Ascending aorta (tissue), 2 donors: Measurements from ENCODE around the gene GPER1. TPM values are rescaled to one million over a fixed set of nuclear protein-coding genes. Genes with fewer than 3 reads are reported as not detected.

Source experiments
- DNase-seq, 2 donors: peaks; one replicate each; pipeline ENCODE4 v3.0.0-alpha.2; 2019; ENCODE audit warnings: low spot score in 2 of 2
- H3K27ac ChIP-seq, 2 donors: fragments of 200-600 bp; sonication (generic); one replicate each; pipeline ENCODE4 v1.5.1; 2016 to 2017; ENCODE audit warnings: mild to moderate bottlenecking in 1 of 2
- H3K27me3 ChIP-seq: fragments of 200-600 bp; sonication (generic); one replicate; pipeline ENCODE4 v1.5.1; 2017
- H3K36me3 ChIP-seq, 2 donors: fragments of 200-600 bp; sonication (generic); one replicate each; pipeline ENCODE4 v1.5.1; 2016
- H3K4me1 ChIP-seq, 2 donors: fragments of 200-600 bp; sonication (generic); one replicate each; pipeline ENCODE4 v1.5.1; 2016 to 2017; ENCODE audit warnings: mild to moderate bottlenecking in 1 of 2
- H3K4me3 ChIP-seq, 2 donors: fragments of 200-600 bp; sonication (generic); one replicate each; pipeline ENCODE4 v1.5.1; 2016 to 2017; ENCODE audit warnings: mild to moderate bottlenecking in 1 of 2
- H3K9me3 ChIP-seq, 2 donors: fragments of 200-600 bp; sonication (generic); one replicate each; pipeline ENCODE4 v1.5.1; 2016
- CTCF ChIP-seq, 3 experiments: fragments of 200-600 bp in 2 of 3; fragments of 450-650 bp in 1 of 3; sonication (generic) in 2 of 3; IDR thresholded peaks; one replicate each; pipeline ENCODE4 v1.5.1; 2016 to 2019; ENCODE audit warnings: antibody characterized with exemption in 3 of 3, mild to moderate bottlenecking in 1 of 3, moderate library complexity in 1 of 3
- intact Hi-C: fragments of 100-400 bp; cut with DNase I; formaldehyde crosslinking; loops from one replicate; pipeline ENCODE4 v1.15.1; 2023
- total RNA-seq: library from RNA; depleted of rRNA; stranded (reverse); fragments of >200 nt; gene quantifications from one replicate; pipeline ENCODE4 v1.1.0, GENCODE V29; 2016

Gene GPER1
- total RNA-seq, 1 donor from 2014 or later = 11.3 TPM

GRCh38 chr7:1049006-1049741 is 38.7 kb upstream of the GPER1 start:
- DNase-seq = no peak
- H3K27me3 ChIP-seq = no peaks in the 10 kb centered on the region
- no peaks in the 10 kb centered on the region for H3K9me3 ChIP-seq
- peaks cover 2 to 13% of the 10 kb centered on the region in 2 donors for H3K4me1 ChIP-seq
- intact Hi-C loops = no loop called here
- no peaks in the 10 kb centered on the region for H3K36me3 ChIP-seq
- TF ChIP-seq CTCF (IDR thresholded peaks at IDR 0.05) = no peak
- H3K27ac ChIP-seq = no peak overlapping the region
- H3K4me3 ChIP-seq = no peak overlapping the region

DNA sequence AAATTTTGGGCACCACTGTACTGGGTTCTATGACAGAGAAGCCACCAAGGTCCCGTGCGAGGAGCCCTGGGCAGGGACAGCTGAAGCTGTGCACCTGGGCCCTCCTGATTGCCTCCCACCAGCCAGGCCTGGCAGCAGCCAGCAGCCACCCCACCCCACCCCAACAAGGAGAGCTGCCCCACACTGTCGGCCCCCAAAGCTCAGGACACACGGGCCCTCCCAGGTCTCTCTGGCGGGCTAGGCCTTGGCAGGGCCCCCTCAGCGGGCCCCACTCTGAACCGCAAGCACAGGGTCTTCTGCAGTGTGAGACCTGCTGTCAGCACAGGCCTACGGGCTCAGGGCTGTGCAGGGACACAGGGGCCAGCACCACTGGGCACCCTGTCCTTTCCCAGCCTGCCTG is 38.1 kb upstream of the GPER1 start:
- no peaks in the 10 kb centered on the region for H3K27me3 ChIP-seq

GRCh38 chr7:1050254-1050906 is 37.5 kb upstream of the GPER1 start:
- Histone ChIP-seq H3K9me3 (no peaks in the 10 kb centered on the region), H3K4me3 (no peak overlapping the region), H3K4me1 (peaks cover 2 to 7% of the 10 kb centered on the region in 2 donors), H3K27me3 (no peaks in the 10 kb centered on the region), H3K36me3 (no peaks in the 10 kb centered on the region), H3K27ac (peak overlapping the region in 1 of 2 donors; percentile 76)
- intact Hi-C loops = no loop called here
- no peak for TF ChIP-seq CTCF (IDR thresholded peaks at IDR 0.05)
- DNase-seq = no peak

More for the DNA sequence above, 38.1 kb upstream of the GPER1 start:
- H3K36me3 ChIP-seq = no peaks in the 10 kb centered on the region
- no peaks in the 10 kb centered on the region for H3K9me3 ChIP-seq
- H3K27ac ChIP-seq = peak overlapping the region in 1 of 2 donors; percentile 25
- intact Hi-C loops = no loop called here
- no peak overlapping the region for H3K4me3 ChIP-seq
- TF ChIP-seq CTCF (IDR thresholded peaks at IDR 0.05) = no peak
- no peak for DNase-seq
- H3K4me1 ChIP-seq = peaks cover 2 to 13% of the 10 kb centered on the region in 2 donors

DNA sequence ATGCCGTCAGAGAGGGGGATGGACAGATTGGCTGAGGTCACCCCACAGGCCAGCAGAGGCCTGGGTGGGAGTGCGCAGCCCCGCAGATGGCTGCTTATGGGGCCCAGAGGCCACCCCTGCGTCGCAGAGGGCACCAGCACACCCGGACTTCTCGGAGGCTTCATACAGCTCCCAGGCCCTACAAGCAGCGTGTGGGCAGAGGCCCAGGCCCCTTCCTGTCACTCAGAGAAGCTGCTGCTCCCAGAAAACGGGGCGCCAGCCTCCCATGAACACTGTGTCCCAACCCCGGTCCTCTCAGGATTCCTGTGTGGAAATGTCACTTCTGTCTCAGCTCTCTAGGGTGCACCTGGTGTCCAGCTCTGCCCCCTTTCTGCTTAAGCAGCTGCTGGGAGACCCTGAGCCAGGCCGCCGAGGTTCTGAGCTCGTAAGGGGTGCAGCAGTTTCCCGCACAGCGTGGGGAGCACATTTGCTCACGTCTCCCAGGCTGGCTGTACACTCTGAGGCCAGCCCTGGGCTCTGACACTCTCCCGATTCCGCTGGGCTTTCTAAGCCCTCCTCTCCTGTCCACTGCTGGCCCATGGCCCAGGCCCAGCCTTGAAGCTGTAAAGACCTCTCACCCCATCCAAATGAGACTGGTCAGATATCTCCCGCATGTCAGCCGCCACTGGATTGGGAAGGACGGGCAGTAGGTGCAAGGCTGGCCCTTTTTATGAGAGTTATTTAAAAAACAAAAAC is 36.8 kb upstream of the GPER1 start:
- H3K36me3 ChIP-seq = no peaks in the 10 kb centered on the region
- no peak overlapping the region for H3K4me3 ChIP-seq
- H3K27ac ChIP-seq = peak overlapping the region in 1 of 2 donors; percentile 76
- no peaks in the 10 kb centered on the region for H3K9me3 ChIP-seq
- no peak for TF ChIP-seq CTCF (IDR thresholded peaks at IDR 0.05)
- H3K4me1 ChIP-seq = peaks cover 2 to 3% of the 10 kb centered on the region in 2 donors
- intact Hi-C loops = no loop called here
- H3K27me3 ChIP-seq = no peaks in the 10 kb centered on the region
- no peak for DNase-seq

DNA sequence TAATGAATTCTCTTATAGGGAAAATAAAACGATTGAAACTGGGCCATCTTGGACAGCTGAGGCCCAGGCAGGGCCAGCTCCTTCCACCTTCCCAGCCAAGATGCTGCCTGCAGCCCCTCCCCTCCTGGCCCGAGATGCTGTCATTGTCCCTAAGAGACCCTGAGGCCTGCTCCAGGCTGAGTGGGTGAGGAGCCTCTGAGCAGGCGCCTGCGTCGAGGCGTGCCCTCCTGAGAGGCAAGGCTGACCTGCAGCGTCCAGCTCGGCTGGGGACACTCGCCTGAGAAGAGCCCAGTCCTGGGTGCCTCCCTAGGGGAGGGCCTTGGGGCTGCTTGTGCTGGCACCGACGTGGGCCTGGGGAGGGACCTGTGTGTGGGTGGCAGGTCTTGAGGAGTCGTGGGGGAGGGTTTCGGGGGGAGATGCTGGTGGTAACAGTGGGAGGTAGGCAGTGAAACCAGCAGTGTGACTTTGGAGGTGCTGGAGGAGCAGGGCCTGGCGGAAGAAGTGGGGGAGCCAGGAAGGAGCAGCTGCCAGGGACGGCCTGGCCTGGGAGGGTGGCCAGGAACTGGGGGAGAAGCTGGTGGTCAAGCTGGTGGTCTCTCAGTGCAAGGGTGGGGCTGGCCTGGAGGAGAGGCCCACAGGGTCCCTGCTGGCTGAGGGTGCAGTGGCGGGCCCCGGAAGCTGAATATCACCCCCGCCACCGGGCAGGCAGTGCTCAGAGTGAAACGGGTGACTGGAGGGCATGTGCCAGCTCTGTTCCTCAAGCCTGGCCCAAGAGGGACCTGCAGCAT is 35.7 kb upstream of the GPER1 start:
- H3K27ac ChIP-seq = peak overlapping the region; percentile 34 to 76
- no peaks in the 10 kb centered on the region for H3K27me3 ChIP-seq
- no peak overlapping the region for H3K4me3 ChIP-seq
- no peak for TF ChIP-seq CTCF (IDR thresholded peaks at IDR 0.05)
- peaks cover 2 to 3% of the 10 kb centered on the region in 2 donors for H3K4me1 ChIP-seq
- H3K36me3 ChIP-seq = no peaks in the 10 kb centered on the region
- DNase-seq = no peak
- H3K9me3 ChIP-seq = no peaks in the 10 kb centered on the region
- intact Hi-C loops = no loop called here
